ENCODE results near the gene DCAKD.

DCAKD gene

DNA sequence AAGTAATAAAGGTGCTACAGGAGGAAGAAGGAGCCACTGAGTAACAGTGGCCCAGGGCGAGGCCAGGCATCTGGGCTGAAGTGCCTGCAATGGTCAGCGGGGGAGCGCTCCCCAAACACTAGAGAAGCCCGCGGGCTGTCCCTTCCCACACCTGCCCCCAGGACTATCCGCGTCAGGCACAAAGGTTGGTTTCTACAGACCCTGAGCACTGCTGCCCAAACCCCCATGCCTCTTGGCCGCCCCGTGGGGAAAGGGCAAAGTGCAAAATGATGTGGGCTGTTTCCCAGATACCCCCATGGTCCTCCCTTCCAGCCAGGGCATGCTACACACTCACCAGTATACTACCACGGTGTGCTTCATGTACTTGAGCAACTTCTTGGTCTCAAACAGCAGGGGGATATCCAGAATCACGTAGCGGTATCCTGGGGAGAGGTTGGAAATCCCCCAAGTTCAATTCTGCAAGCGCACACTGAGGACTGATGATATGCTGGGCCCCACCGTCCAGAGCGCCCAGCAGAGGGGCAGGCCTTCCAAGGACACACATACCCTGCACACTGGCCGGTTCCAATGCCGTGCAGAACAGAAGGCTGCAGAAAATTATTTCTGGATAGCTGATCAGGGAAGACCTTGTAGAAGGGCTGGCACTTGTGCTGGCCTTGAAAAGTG, 21.5 kb downstream of the DCAKD start:
- no peak for DNase-seq

- DNase-seq, result no peak
Observed at GRCh38 chr17:45029096-45029495, 22.3 kb downstream of the DCAKD start.

DNA sequence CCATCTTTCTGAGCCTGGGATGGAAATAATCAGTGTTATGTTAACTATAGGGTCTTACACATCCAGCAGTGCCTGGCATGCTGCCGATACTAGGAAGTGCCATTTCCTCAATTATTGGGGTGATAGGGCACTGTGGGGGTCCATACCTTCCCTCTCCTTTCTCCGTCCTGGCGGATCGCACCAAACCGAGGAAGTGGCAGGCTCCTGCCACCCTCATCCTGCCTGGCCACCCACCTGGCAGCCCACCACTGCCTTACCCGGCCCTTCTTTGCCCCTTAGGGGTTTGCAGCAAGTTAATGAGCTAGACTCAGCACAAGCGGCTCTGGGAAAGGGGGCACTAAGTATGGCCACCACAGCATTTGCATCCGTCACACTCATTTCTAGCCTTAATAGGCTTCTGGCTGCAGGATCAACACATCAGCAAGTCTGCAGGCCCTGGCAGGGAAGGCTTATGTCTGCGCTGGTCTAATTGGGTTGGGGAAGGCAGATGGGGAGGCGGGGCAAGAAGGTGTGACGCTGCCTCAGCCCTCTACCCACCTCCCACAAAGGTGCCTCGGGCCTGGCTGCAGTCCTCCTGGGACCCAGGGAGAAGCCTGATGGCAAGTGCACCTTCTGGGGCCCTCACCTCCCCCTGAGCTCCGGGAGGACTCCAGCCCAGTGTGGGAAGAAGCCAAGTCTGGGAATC, 28.6 kb downstream of the DCAKD start:
- DNase-seq, result no peak

- DNase-seq, result no peak
Observed at GRCh38 chr17:45022288-45022648, 29.2 kb downstream of the DCAKD start.

GRCh38 chr17:45021607-45022287, 29.7 kb downstream of the DCAKD start:
- DNase-seq, result no peak

- DNase-seq, result no peak
Observed at GRCh38 chr17:45020354-45021138, 30.9 kb downstream of the DCAKD start.

DNA sequence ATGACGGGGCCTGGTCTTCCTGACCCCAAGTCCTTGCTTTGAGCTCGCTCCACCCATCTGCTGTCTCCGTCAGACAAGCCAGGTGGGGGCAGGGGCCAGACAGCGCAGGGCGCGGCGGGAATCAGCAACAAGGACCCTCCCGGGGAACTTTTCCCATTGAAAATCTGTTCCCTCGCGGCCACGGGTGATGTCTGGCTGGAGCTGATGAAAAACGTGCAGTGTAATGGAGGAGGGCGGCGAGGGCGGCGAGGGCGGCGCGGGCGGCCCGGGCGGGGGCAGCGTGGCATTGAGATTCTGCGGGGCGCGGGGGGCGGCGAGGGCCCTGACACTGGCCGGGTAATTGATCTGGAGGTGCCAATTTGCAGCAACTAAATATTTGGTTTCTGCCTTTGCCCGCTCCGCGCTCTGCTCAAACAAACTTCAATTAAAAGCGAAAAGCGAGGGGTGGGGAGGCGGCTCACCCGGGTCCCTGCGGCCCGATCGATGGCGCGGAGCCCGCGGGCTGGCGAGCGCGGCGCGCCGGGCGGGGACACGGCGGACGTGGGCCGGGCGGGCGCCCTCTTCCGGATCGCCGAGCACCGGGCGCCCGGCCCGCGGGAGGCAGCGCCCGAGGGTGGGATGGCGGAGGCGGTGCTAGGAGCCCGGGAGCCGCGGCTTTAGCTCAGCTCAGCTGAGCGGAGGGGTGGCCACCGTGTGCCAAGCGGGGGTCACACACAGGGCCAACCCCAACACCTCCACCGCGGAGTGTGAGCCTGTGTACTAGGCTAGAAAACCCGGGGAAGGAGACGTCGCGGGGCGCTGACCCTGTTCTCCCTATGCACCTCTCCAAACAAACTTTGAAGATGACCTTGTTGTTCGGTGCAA, 32.4 kb downstream of the DCAKD start:
- DNase-seq, result peak; percentile 20

DNA sequence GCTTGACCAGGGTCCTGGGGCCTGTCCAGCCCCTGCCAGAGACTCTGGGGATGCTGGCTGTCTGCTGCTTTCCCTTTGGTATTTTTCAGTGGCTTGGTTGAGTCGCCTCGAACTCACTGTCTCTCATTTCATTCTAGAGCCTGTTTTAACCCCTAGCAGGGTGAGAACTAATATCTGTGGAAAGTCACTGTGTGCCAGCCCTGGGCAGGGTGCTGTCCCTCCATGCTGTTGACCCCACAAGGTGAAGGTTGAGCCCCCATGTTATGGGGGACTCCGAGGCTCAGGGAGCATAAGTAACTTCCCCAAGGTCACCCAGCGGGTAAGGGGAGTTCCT, 33.0 kb downstream of the DCAKD start:
- DNase-seq, result no peak

- no peak for DNase-seq
Observed at GRCh38 chr17:45016823-45017222, 34.6 kb downstream of the DCAKD start.

GRCh38 chr17:45016237-45016636, 35.2 kb downstream of the DCAKD start:
- DNase-seq, result no peak

- DNase-seq, result no peak
Observed at GRCh38 chr17:45013021-45013997, 38.1 kb downstream of the DCAKD start.

DNA sequence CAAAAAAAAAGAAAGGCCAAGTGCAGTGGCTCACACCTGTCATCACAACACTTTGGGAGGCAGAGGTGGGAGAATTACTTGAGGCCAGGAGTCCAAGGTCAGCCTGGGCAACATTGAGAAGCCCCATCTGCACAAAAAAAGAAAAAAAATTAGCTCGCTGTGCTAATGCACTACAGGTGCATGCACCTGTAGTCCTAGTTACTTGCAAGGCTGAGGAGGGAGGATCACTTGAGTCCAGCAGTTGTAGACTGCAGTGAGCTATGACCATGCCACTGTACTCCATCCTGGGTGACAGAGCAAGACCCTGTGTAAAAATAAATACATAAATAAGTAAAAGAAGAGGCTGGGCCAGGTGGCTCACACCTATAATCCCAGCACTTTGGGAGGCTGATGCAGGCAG, 39.7 kb downstream of the DCAKD start:
- DNase-seq, result no peak

GRCh38 chr17:45009676-45010467, 41.6 kb downstream of the DCAKD start:
- no peak for DNase-seq

GRCh38 chr17:45008216-45008615, 43.2 kb downstream of the DCAKD start:
- DNase-seq, result no peak

DNA sequence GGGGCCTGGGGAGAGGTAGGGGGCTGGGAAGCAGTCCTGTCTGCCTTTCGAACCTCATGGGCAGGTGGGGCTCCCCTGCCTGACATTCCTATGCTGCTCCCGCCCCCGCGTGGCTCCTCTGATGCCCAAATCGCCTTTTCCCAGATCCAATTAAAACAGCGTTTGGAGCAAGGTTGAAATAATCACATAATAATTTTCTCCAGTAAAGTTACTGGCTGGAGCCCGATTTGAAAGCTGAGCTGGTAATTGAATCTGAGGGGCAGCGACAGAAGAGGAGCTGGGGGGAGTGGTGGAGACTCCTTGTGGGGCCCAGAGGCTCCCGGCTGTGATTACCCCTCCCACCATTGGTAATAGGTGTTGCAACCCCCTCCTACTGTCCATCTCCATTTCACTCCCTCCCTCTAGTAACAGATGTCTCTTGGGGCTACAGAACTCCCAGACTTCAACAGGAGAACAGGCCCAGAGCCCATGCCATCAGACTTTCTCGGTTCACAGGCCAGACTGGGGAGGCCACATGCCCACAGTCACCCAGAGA, 44.4 kb downstream of the DCAKD start:
- no peak for DNase-seq

DNA sequence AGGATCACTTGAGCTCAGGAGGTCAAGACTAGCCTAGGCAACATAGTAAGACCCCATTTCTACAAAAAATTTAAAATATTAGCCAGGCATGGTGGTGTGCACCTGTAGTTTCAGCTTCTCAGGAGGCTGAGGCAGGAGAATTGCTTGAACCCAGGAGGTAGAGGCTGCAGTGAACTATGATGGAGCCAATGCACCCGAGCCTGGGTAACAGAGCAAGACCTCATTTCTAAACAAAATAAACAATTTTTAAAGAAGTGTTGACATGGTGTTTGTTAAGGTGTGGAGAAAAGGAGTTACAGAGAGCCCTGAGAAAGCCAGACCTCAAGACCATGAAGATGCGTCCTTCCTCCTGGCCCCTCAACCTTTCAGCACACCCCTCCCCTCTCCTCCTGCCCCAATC, 45.7 kb downstream of the DCAKD start:
- no peak for DNase-seq

DNA sequence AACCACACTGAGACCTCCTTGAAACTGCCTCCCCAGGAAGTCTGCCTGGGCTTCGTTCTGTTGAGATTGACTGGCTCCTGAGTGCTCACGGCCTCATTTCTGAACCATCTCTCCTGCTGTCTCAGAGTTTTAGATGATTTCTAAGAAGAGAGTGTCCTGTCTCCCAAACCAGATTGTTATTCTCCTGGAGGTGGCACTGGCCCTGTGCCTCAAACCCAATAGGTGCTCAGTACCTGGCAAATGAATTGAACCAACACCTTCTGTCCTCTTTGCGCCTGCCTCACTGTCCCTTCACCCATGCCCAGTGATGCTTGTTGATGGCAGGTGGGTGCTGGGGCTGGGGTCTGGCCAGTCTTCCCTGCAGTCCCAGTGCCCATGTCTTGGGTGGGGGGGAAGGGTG, 47.0 kb downstream of the DCAKD start:
- no peak for DNase-seq

- DNase-seq, result no peak
Observed at GRCh38 chr17:45003877-45004276, 47.6 kb downstream of the DCAKD start.

GRCh38 chr17:45001310-45001709, 50.1 kb downstream of the DCAKD start:
- no peak for DNase-seq

GRCh38 chr17:44999433-44999832, 52.0 kb downstream of the DCAKD start:
- no peak for DNase-seq

Measured in KG1 (cell line).